Kidney glomerular epithelial cell (primary cell): ENCODE measurements around the gene GANAB.
A peak's percentile ranks its signal among the peaks of the same experiment; 100 is the strongest.
"Not testable (repeated sequence)": the region's sequence is repeated elsewhere in the genome, so short reads cannot be mapped to it uniquely, and the experiment has no call there.

ENCODE experiments used
- DNase-seq: peaks from one replicate; lab custom pipeline; 2025; lab: John Stamatoyannopoulos, UW

The GANAB gene

DNA sequence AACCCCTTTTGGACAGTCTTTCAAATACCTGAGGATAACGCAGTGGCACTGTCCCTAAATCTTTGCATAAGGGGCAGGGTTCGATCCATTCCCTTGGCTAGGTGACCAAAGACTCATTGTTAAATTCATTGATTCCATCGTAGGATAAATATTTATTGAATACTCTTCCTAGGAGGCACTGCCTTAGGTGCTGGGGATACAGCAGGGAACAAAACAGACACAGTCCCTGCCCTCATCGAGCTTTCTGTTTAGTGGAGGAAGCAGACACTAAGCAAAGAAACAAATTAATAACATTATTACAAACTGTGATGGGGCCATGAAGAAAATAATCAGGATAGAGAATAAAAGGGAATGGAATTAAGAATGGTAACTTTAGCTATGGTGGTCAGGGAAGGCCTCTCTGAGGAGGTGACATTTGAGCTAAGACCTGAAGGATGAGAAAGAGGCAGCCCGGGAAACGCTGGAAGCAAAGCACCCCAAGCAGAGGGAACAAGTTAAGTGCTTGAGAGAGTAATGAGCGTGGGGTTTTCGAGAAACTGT is 25.3 kb downstream of the GANAB start:
- no peak for DNase-seq

DNA sequence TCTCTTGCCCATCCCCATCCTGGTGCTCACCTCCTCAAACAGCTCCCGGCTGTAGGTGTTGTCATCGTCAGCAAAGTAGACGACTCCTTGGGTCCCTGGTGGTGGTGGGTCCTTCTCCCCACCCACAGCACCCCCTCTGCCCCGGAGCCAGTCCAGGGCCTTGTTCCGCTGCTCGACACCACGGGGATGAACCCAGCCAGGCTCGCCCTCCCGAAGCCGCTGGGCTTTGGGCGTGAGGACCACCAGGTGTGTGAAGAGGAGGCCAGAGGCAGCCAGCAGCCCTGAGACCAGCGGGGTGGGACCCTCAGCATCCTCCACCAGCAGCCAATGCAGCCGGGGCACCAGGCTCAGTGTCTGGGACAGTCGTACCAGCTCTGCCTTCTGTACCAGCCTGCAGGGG is 29.5 kb downstream of the GANAB start:
- not testable (repeated sequence) for DNase-seq

DNA sequence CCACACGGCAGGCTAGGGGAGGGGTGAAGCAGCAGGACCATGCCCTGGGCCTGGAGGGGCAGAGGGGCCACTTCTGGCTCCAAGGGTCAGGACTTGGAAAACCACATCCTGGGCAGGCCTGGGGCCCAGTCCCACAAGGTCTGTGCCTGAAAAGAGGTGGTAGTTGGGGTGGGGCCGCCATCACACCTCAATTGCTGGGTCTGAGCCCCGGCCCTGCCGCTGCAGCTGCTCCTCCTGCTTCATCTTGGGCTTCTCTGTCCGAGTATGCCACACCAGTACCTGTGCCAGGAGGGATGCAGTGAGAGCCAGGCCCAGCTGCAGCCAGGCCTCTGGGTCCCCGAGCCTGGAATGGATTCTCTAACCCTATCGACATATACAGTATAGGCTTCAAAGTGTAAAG is 30.9 kb downstream of the GANAB start:
- DNase-seq: no peak

DNA sequence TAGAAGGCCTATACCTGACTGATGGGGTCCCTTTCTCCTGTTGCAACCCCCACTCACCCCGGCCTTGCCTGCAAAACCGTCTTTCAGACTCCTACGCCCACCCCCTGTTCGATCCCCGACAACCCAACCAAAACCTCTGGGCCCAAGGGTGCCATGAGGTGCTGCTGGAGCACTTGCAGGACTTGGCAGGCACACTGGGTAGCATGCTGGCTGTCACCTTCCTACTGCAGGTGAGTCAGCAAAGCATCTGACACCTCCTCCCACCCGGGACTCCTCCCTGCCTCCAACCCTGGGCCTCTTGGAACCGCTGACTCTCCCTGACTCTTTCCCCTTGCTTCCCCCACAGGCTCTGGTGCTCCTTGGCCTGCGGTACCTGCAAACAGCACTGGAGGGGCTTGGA is 32.1 kb downstream of the GANAB start:
- DNase-seq: peak; percentile 30

DNA sequence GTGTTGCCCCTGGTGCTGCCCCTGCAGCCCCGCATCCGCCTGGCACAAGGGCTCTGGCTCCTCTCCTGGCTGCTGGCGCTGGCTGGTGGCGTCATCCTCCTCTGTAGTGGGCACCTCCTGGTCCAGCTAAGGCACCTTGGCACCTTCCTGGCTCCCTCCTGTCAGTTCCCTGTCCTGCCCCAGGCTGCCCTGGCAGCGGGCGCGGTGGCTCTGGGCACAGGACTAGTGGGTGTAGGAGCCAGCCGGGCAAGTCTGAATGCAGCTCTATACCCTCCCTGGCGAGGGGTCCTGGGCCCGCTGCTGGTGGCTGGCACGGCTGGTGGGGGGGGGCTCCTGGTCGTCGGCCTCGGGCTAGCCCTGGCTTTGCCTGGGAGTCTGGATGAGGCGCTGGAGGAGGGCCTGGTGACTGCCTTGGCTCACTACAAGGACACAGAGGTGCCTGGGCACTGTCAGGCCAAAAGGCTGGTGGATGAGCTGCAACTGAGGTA is 33.1 kb downstream of the GANAB start:
- no peak for DNase-seq

DNA sequence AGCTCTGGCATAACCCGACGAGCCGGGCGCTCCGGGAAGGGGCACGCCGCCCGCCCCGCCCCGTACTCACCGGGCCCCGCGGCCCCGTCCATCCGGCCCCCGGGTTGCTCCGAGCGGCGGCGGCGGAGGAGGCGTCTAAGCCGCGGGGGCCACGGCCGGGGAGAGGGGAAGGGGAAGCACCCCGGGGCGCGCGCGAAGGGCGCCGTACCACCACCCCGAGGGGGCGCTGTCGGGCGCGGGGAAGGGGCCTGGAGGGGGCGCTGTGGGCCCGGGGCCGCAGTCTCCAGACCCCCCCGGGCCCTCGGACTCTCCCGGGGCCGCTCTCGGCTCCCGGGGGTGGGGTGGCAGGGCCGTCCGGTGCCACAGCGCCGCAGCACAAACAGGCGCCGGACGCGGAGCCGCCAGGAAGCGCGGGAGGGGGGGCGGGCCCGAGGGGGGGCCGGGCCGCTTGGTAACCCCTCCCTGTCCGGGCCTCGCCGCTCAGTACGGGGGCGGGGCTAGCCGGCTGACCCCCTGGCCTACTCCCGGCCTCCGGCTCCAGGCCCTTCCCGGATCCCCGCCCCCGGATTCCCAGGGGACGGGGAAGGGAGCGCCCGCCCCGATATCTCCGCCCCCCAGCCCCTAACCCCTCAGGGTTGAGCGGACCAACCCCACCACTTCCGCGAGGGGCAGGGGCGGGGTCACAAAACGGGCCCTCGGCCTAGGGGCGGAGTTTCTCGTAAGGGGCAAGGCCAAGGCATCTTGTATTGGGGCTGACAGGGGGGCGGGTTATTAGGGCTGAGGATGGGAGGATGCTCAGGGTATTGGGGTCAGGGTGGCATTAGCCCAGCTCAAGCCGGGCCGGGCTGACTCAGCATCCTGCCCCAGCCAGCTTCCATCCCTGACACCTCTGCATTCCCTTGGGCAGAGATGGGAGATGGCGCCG is 33.8 kb downstream of the GANAB start, which contains the start of the genes EML3 and ROM1:
Gene EML3, minus strand, starts transcription at position 410 of the 925 bp plus-strand sequence. Its CDS starts 318 bp downstream, at position 92.
Gene ROM1, plus strand, starts transcription at position 892 of the 925 bp plus-strand sequence. Its CDS starts 25 bp downstream, at position 917.
- peak; percentile 29 for DNase-seq

DNA sequence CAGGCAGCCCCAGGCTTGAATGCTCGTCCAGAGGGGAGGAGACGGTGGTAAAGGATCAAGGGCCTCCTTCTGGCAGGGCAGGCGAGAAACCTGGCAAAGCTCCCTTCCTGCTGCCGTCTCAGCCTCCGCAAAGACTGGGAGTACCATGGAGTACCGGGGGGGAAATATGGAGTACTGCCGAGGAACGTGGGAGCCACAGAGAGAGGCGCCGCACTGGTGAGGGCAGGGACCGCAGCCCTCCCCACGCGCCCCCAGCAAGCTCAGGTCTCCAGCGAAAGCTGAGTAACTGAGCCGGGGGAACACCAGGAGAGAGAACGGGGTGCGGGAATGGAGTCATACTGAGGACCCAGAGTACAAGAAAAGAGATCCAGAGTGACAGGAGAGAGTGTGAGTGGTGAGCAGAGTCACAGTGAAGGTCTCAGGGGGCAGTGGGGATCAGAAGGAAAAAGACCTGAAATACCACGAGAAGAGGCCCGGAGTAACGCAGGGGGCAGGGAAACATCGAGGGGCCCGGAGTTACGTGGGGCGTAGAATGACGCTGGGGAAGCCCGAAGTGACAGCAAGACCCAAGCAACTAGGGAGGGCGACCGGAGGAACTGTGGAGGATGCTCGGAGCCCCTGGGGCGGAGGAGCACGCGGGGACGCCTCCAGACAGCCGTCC is 34.6 kb downstream of the GANAB start:
- DNase-seq: no peak

DNA sequence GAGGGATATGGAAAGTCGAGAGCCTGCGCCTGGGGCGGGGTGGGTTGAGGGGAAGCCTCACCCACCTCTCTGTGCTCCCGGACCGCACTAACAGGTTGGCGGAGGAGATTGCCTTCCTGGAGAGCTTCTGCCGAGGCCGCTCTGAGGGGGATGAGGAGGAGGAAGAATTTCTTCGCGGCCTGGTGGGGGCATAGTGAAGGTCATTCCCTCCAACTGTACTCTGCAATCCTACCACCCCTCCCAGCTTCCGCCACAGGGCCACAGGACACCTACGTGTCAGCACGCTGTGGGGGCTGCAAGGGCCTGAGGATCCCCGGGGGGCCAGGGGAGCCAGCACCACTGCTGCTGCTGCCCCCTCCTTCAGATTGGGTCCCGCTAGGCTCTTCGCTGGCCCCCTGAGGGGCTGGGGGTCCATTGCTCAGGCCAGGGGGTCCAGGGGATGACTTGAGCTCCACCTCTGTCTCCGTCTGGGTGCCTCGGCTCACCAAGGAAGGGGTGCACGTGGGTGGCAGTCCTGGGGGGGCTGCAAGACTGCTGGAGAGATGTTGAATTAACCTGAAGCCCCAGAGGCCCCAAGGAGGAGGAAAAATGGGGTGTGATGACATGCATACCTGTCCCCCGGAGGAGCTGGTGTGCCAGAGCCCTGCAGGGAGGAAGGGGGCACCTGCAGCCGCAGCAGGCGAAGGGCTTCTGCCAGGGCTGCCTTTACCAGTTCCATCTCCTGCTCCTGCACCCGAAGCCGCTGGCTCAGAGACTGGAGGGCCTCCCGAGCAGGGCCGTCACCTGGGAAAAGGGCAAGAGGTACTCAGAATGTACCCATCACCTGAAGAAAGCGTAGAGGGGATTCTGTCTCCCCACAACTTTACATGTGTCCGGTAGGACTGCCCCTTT is 35.4 kb downstream of the GANAB start:
- no peak for DNase-seq

DNA sequence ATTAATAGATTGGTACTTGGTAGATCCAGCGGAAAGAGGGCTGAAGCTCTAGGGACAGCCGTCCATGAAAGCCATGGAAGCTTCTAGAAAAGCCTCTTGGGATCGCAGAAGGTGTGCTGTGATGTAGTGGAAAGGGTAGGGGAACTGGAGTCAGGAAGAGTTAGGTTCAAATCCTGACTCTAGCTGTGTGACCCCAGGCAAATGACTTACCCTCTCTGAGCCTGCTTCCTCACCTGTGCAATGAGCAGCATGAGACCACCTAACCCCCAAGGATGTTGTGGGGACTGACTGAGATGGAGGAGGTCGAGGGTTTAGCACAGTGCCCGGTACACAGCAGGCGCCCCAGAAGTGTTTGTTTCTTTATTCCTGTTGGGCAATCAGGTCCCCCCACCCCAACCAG is 36.0 kb downstream of the GANAB start:
- DNase-seq: no peak

DNA sequence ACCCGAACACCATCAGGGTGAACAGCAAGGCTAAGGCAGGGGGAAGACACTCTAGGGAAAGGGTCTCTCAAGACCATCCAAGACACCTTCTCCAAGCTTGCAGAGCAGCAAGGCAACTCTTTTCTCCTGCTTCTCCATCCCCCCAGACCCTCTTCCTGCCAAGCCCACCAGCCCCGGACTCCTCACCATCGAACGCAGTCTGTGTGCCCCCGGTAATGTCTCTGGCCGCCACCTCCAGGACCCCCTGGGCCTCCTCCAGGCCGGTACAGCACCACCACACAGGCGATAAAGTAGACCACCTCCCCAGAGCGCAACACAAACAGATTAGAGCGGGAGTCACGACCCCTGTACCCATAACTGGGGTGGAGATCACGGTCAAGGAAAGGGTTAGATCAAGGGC is 37.6 kb downstream of the GANAB start:
- DNase-seq: no peak

DNA sequence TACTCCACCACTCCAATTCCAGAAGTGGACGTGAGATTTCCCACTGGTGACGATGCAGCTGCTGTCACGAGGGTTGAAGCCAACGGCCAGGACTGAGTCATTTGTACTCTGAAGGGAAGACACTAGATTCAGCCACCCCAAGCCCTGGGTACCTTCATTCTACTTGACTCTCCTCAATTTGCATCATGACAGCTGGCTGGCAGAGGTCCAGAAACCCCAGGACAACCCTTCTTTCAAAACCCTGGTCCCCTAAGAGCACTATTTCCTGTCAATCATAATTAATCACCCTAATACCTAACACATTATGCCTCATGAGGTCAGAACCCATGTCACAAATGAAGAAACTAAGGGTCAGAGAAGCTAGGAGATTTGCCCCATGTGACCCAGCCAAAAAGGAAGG is 38.7 kb downstream of the GANAB start:
- no peak for DNase-seq

DNA sequence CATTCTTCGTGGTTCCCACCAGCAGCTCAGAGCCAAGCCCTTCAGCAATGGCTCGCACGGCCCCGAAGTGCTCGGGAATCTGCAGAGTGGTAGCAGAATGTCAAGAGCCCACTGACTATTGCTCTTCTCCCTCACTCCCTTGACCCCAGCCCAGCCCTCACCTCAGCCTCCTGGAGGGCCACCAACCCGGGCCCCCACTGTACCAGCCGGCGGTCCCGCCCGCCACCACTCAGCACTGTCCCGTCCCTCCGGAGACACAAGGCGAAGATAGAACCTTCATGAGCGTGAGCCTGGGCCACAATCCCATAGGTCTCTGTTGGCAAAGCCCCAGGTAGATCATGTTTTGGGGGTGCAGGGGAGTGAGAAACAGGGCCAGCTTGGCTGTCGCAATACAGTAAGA is 40.5 kb downstream of the GANAB start:
- DNase-seq: no peak

DNA sequence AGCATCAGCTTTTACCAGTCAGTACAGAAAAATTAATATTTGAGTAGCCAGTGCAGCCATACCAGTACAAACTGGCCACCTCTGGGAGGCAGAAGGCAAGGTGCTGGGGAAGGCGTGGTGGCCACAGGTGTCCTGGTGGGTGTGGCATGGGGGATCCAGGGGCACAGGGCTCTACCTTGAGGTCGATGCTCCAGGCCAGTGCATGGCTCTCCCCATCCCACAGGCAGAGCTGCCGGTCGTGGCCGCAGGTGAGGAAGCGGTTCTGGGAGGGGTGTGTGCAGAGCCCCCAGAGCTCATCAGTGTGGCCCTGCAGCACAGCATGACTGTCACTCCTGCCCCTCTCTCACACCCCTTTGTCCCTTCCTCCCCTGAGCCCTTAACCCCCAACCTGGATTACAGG is 40.9 kb downstream of the GANAB start:
- DNase-seq: no peak

DNA sequence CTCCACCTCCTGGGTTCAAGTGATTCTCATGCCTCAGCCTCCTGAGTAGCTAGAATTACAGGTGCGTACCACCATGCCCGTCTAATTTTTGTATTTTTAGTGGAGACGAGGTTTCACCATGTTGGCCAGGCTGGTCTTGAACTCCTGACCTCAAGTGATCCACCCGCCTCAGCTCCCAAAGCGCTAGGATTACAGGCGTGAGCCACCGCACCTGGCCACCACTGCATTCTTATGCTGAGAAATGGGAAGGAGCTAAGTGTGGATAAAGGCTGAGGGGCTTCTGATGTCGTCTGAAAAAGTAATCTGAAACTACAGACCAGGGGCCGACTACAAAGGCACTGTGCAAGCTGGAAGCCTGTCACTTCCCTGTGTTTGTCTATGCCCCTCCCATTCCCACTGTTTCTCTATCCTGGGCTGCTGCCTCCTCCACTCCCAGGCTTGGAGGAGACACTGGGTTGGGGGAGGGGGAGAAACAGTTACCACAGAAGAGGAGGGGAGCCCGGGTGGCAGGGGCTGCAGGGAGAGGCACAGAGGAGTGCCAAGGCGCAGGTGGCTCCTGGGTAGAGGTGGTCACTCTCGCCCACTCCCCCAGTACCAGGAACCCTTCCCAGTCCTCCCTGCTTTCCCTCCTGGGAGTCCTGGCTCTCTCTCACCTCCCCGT is 41.8 kb downstream of the GANAB start:
- DNase-seq: no peak

DNA sequence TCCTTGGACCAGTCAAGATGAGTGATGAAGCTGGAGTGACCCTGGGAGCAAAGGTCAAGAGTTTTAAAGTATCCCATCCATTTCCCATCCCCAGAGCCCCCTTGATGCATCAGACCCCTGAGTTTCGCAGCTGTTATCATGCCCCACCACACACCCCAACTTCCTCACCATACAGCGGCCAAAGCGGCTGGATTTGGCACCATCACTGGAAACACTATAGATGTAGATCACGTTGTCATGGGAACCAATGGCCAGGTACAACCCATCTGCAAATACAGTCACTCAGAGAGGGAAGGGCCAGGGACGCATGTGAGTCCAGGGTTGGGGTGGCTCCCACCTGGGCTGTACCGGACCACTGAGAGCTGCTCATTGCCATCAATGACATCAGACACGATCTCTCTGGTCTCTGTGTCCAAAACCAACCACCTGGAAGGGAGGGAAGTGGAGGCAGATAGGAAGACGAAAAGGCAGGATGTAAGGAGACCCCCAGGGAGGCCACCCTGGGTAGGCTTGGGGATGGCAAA is 42.6 kb downstream of the GANAB start:
- DNase-seq: no peak

DNA sequence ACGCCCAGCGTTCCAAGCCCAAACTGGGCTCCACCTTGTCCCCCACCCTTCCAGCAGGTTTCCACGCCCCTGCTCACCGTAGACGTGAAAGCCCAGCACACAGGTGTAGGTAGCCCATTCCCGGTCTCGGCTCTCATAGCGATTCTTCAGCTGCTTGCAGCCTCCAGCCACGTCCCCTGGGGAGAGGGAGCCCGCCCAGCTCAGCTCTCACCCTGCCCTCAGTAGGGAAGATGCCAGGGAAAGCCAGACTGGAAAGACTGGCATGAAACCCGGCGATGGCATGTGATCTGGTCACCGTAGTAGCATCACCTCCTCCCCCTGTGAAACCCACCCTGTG is 43.4 kb downstream of the GANAB start:
- DNase-seq: no peak

DNA sequence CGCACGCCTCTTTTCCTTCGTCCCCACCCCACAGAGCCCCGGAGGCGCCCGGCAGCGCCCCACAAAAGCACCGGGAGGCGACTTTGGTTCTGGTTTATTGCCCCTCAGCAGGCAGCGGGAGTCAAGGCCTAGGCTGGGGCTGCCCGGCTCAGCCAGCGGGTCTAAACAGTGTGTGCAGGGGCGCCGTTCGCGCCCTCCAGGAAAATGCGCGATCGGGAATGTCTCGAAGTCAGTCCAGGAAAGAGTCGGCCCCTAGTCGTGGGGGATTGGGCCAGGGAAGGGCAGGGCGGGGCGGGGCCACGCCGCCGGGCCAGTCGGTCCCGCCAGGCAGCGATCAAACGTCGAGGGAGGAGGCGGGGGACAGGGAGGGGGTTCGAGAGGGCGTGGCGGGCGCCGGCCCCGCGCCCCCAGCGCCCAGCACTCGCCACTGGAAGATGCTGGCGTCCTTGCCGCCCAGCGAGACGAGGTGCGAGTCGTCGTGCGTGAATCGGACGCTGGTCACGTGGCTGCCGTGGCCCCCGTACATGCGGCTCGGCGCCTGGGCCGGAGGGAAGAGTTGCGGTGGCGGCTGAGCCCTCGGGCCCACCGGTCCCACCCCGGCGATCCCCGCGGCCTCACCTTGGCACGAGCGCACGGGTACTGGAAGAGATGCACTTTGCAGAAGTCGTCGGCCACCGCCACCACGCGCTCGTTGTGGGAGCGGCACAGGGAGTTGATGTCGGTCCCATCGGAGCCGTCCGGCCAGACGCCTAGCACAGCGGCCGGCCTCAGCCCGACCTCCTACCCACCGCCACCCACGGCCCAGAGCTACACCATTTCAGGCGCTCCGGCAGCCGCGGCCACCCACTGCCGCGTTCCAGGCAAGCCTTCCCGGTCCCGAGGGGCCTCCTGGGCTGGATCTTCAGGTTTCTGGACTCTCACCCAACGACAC is 44.0 kb downstream of the GANAB start:
- DNase-seq: no peak

DNA sequence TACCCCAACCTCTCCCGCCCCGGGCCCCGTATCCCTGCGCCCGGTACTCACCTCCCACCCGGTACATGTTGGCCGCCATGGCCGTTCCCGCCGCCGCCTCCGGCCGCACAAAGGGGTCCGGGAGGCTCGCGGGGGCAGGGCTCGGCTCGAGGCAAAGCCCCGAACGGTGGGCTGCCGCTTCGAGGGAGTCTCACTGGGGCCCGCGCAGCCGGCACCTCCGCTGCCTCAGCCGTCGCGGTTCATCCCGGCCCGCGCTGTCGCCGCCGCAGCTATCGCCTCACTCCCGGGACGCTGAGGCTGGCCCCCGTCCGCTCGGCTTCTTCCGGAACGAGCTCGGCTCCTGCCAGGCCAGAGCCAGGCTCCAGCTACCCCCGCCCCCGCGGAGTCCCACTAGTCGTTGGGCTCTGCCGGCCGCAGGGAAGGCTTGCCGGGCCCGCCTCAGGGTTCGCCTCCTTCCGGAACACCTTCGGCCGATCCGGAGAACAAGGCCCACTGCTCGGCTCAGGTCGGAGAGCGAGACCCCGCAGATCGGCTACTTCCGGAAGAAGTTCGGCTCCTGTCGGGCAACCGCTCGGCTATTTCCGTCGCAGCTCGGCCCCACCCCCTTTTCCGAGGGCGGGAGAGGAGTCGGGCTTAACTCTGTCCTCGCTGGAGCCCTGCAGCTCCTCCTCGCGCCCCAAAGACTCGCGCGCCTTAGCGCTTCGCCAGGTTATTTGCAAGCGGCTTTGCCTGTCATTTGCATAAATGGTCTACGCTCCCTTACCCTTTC is 44.9 kb downstream of the GANAB start, which contains the start of gene MTA2:
Gene MTA2, minus strand, starts transcription at position 494 of the 769 bp plus-strand sequence. Its CDS starts 415 bp downstream, at position 79.
- peak; percentile 90 for DNase-seq

DNA sequence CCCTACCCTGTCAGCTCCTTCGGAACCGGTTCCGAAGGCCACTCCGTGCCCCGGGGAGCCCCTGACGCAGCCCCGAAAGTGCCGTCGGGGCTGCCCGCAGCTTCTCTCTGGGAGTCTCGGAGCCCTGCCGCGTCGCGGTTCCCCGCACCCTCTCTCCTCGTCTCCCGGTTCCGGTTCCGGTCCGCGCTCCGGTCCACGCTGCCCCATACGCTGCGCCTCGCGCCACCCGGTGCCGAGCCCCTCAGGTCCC is 45.4 kb downstream of the GANAB start:
- DNase-seq: no peak
